LoVo (cell line): ENCODE measurements around the gene SEC23A.

ENCODE experiments used
- DNase-seq: peaks from one replicate; pipeline ENCODE4 v3.0.0-alpha.2; 2016; ENCODE audit warnings: low spot score

Gene SEC23A

DNA sequence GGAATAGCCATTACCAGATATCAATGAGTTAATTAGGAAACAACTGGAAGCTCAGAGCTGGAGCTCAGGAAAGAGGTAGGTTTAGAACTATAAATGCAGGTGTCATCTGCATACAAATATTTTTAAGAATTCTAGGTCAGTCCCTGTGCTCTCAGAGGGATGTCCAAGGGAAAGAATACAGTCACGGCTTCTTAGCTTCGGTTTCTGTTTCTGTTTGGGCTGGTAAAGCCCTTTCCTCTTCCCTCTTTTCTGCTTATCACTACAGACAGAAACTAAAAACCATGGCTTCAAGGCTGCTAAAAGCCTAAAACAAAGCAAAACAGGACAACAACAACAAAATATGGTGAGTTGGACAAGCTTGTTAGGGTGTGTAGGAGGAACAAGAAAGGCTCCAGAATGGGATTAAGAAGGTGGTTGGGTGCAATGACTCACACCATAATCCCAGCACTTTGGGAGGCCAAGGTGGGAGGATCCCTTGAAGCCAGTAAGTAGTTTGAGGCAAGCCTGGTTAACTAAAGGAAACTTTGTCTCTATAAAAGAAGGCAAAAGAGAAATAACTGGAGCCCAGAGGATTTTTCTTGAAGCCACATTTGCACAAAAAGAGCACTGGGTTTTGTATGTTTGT, 113.0 kb downstream of the SEC23A start:
- DNase-seq = no peak

DNA sequence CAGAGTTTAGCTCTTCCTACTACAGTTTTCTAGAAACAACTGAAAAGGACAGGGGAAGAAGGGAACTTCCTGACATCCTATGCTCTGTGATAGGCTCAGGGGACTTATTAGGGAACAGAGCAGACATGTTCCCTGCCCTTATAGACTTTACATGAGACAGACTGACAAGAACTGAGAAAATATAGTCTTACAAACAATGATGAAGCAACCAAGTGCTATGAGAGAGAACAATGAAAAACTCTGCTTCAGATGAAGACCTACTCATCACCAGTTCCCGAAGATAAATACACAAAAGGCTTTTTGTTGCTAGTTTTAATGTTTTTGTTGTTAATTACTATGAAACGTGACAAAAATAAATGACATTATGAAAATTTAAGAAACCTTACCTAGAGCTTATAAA, 115.3 kb downstream of the SEC23A start:
- DNase-seq = no peak

DNA sequence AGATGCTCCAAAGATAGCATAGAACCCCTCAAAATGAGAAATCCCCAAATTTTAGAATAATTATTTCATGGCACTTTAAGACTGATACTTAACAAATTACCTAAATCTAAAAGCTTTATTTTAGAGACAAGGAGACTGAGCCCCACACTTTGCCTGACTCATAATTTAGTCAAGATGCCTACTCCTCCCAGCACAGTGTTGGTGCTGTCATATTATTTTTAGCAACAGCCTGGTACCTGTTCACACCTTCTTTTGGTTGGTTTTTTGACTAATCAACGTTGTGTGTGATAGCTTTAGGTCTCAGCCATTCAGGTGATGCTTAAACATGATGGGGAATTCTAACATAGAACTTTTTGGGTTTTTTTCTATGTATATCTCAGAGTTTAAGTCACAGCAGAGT, 120.2 kb downstream of the SEC23A start:
- no peak for DNase-seq

- DNase-seq = no peak
Observed at GRCh38 chr14:38982278-38982677, 120.8 kb downstream of the SEC23A start.
